VCaP (cell line): Measurements from ENCODE around the gene CHI3L1.

ENCODE experiments used
- H3K27ac ChIP-seq: fragments of 450-650 bp; 2 replicates; pipeline ENCODE4 v1.5.1; 2017
- CTCF ChIP-seq: fragments of 450-650 bp; conservative IDR thresholded peaks from 2 replicates; pipeline ENCODE4 v1.5.1; 2017; ENCODE audit warnings: mild to moderate bottlenecking, moderate library complexity

CHI3L1 gene

DNA sequence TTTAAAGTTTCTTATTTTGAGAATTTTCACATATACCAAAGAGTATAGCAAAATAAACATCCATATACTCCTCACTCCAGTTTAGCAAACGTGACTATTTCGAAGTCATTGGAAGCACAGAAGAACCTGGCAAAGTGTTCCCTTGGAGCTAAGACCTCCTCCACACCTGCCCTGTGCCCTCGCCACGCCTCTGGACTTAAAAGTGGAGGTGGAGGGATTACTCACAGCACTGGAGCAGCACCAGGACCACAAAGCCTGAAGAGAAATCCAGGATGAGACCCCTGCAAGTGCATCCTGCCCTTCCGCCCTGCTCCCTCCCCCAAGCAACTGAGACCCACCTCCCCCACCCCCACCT is 436 bp downstream of the CHI3L1 start:
- peak overlapping the region; percentile 64; the same call in 1 of the 2 replicates for H3K27ac ChIP-seq
- no peak for TF ChIP-seq CTCF

- no peak overlapping the region for H3K27ac ChIP-seq
- TF ChIP-seq CTCF, result no peak
Observed at GRCh38 chr1:203185585-203185984, 919 bp downstream of the CHI3L1 start.

GRCh38 chr1:203185061-203185461 is 1.4 kb downstream of the CHI3L1 start:
- TF ChIP-seq CTCF, result no peak
- no peak overlapping the region for H3K27ac ChIP-seq

GRCh38 chr1:203184467-203184866 is 2.0 kb downstream of the CHI3L1 start:
- TF ChIP-seq CTCF, result no peak
- no peak overlapping the region for H3K27ac ChIP-seq

DNA sequence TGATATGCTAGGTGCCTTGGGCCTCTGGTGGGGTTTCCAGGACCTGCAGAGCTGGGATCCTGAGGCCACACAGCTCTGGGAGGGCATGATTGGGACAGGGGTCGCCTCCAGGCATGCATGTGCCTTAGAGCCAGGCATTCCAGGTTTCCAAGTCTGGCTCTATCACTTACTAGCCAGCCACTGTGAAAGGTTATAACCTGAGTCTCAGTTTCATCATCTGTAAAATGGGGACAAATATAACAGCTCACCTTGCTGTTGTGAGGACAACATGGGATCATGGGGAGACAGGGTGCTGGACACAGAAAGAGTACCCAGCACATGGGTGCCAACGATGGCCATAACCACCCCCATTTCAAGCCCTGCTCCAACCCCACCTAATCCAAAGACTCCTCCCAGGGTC is 2.7 kb downstream of the CHI3L1 start:
- H3K27ac ChIP-seq, result no peak overlapping the region
- no peak for TF ChIP-seq CTCF

DNA sequence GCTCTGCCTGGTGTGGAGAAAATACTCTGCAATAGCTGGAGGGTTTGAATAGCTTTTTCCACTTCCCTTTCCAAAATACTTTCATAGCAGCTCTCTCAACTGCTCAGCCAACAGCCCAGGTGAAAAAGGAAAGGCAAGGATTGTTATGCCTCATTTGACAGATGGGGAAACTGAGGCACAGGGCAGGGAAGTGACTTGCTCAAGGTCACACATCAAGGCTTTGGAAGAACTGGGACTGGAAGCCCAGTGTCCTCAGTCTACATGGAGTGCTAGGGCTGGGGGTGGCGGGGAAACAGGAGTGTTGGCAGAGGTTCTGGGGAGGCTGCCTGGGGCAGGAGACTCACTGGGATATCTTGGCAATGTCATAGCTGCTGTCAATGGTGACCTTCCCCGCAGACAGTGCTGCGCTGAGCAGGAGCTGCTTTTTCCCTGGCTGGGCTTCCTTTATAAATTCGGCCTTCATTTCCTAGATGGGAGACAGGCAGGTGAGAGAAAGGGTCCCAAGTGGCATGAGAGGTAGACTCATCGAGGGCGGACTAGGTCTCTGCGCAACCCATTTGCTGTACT is 4.0 kb downstream of the CHI3L1 start:
- no peak overlapping the region for H3K27ac ChIP-seq
- TF ChIP-seq CTCF, result no peak

DNA sequence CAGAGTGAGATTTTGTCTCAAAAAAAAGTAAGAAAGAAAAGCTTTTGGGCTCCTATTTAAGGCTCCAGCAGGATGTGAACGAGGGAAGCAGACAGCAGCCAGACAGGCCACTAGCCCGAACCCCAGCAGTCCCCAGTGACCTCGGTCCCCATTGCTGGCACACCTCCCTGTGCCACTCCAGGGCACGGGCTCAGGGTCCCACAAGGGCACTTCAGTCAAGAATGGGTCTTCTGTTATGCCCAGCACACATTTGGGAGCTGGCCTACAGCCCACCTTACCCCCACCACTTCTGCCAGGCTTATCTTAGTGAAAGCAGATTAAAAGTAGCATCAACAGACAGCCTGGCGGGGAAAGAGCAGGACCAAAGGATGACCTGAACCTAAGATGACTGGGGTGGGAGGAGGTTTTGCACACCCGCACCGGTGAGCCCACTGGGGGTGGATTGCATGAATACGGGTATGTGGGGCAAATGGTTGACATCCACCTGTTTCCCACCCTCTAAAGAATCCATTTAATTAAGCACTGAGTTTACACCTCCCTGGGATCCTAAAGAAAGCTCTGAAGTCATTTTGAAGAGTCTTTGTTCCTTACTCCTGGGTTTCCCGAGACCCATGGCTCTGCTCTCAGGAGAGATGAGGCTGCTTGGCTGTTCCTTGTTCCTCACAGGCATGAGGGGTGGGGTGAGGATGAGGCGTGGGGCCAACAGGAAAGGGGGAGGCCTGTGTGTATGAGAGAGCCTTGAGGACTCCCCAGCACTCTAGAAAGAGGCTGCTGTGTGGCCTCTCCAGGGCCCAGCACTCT is 4.7 kb downstream of the CHI3L1 start:
- no peak for TF ChIP-seq CTCF
- H3K27ac ChIP-seq, result no peak overlapping the region
